ENCODE results near the gene VWF.

The VWF gene

DNA sequence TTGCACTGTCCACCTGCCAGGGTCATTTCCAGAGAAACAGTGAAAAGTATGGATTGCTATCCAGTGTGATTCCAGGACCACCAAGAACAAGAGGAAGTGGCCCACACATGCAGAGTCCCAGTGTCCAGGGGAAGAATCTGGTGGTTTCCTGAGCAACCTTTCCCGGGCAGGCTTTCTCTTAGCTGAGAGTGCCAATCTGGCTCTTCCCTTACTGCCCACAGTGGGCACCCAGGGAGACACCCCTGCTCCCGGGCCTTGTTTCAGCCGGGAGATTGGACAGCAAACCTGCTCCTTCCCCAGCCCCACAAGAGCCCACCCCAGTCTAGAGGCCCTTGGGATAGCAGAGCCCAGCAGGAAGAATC lies 62.1 kb downstream of the VWF start:
- no peak for DNase-seq (ENCODE audit: low read depth in 2 of 2)
- H3K4me3 ChIP-seq (replicated peaks in 1 of 2; ENCODE audit: low read depth in 2 of 2, low read length in 2 of 2) = no peak overlapping the region
- TF ChIP-seq, protein P1, sequence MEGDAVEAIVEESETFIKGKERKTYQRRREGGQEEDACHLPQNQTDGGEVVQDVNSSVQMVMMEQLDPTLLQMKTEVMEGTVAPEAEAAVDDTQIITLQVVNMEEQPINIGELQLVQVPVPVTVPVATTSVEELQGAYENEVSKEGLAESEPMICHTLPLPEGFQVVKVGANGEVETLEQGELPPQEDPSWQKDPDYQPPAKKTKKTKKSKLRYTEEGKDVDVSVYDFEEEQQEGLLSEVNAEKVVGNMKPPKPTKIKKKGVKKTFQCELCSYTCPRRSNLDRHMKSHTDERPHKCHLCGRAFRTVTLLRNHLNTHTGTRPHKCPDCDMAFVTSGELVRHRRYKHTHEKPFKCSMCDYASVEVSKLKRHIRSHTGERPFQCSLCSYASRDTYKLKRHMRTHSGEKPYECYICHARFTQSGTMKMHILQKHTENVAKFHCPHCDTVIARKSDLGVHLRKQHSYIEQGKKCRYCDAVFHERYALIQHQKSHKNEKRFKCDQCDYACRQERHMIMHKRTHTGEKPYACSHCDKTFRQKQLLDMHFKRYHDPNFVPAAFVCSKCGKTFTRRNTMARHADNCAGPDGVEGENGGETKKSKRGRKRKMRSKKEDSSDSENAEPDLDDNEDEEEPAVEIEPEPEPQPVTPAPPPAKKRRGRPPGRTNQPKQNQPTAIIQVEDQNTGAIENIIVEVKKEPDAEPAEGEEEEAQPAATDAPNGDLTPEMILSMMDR (IDR thresholded peaks at IDR 0.05; ENCODE audit: low read depth, low read length) = no peak

DNA sequence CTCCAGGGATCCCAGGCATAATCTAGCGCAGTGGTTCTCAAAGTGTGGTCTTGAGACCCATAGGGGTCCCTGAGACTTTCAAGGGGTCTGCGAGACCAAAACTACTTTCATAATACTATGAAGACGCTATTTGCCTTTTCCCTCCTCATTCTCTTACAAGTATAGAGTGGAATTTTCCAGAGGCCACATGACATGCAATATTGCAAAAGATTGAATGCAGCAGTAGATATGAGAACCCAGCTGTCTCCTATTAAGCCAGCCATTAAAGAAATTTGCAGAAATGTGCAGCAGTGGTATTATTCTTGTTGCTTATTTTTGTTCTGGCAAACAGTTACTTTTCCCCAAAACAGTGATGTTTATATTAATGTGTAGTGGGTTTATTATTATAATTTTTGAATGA lies 62.8 kb downstream of the VWF start:
- TF ChIP-seq, protein P1 (IDR thresholded peaks at IDR 0.05; ENCODE audit: low read depth, low read length) = no peak
- DNase-seq (ENCODE audit: low read depth in 2 of 2) = peak in 1 of 2 donors; percentile 76
- H3K4me3 ChIP-seq (replicated peaks in 1 of 2; ENCODE audit: low read depth in 2 of 2, low read length in 2 of 2) = no peak overlapping the region

DNA sequence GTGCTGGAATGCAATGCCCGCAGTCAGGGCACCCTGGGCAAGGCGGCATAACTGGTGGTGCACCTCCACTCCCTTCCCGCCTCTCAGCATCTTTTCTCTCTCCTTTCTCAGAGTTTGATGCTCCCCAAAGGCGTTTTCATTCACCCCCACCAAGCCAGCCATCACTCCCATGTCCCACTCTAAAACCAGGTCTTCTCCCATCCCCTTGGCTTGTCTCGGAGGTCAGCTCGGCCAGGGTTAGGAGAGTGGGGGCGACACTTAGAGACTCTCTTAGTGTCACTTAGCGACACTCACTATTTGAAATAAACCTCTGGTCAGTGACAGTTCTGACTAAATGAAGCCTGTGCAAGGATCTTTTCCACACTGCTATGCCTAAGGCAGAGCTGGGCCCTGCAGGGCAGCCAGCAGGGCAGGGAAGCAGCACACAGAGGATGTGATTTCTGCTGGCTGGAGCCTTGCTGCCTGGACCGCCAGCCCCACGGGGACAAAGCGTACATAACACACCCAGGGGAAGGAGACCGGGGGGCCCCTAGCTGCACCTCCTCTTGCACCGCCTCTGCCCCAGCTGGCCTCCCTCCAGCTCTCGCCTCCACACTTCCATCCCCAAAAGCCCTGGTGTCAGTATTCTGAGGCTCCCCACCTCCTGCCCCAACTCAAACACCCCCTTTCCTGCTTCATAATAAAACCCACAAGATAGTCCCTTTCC lies 64.5 kb downstream of the VWF start:
- TF ChIP-seq, protein P1 (IDR thresholded peaks at IDR 0.05; ENCODE audit: low read depth, low read length) = no peak
- DNase-seq (ENCODE audit: low read depth in 2 of 2) = no peak
- no peak overlapping the region for H3K4me3 ChIP-seq (replicated peaks in 1 of 2; ENCODE audit: low read depth in 2 of 2, low read length in 2 of 2)

DNA sequence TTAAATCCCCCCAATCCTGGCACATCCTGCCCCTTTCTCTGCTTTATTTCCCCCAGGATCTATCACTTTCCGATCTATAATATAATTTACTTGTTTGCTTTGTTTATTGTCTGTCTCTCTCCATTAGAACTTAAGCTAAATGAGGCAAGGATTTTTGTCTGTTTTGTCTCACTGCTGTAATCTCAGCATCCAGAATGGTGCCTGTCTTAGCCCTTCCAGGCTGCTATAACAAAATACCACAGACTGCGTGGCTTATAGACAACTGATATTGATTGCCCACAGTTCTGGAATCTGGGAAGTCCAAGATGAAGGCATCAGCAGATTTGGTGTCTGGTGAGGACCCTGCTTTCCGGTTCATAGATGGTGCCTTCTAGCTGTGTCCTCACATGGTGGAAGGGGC lies 65.2 kb downstream of the VWF start:
- DNase-seq (ENCODE audit: low read depth in 2 of 2) = no peak
- TF ChIP-seq, protein P1 (IDR thresholded peaks at IDR 0.05; ENCODE audit: low read depth, low read length) = no peak

DNA sequence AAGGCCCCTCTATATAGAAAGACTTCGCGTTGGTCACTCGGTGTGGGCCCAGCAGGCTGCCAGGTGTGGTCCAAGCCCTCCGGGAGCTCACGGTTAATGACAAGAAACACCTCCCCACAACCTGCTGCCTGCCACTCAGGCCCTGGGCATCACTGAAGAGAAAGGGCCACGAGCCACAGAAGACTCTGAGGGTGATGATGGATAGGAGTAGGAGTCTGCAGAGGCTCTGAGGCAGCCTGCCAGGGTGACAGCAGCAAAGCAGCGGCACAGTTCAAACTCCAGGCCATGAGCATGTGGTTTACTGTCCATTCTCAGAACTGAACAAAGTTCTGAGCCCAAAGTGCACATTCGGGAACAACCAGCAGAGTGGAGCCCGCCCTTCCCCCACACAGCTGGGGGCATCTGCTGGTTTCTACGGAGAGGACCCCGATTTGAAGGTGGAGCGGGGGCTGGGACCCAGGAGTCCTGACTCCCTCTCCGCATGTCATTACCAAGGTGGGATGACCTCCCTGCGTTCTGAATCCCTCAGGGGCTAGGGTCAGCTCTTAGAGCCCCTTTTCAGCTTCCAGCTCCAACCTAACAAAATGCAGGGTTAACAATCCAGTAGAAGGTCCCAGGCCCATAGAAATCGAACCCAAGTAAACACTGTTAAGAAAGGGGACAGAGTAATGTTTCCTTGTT lies 65.8 kb downstream of the VWF start:
- TF ChIP-seq, protein P1 (IDR thresholded peaks at IDR 0.05; ENCODE audit: low read depth, low read length) = no peak
- no peak for DNase-seq (ENCODE audit: low read depth in 2 of 2)
- H3K4me3 ChIP-seq (replicated peaks in 1 of 2; ENCODE audit: low read depth in 2 of 2, low read length in 2 of 2) = no peak overlapping the region

More for the DNA sequence above, 65.2 kb downstream of the VWF start:
- no peak overlapping the region for H3K4me3 ChIP-seq (replicated peaks in 1 of 2; ENCODE audit: low read depth in 2 of 2, low read length in 2 of 2)

DNA sequence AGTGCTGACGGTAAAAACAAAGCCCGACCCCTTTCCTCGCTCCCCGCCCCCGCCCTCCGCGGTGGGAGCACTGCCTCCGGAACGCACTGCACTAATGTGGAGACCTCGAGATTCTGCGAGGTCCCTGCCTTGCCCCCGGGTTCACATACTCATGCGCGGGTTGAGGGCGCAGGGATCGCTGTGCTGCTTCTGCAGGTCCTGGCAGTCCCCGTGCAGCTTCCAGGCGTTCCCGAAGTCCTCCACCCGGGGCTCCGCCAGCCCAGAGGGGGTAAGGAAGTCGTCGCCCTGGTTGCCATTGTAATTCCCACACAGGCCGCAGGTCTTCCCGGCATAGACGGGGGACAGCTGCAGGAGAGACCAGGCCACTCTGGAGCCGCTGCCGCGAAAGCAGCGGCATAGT lies 66.8 kb downstream of the VWF start:
- TF ChIP-seq, protein P1 (IDR thresholded peaks at IDR 0.05; ENCODE audit: low read depth, low read length) = no peak
- DNase-seq (ENCODE audit: low read depth in 2 of 2) = no peak
- no peak overlapping the region for H3K4me3 ChIP-seq (replicated peaks in 1 of 2; ENCODE audit: low read depth in 2 of 2, low read length in 2 of 2)
